ENCODE results near the gene DSN1. TPM values are rescaled to one million over a fixed set of nuclear protein-coding genes. Genes with fewer than 3 reads are reported as not detected.

Gene DSN1, protein sequence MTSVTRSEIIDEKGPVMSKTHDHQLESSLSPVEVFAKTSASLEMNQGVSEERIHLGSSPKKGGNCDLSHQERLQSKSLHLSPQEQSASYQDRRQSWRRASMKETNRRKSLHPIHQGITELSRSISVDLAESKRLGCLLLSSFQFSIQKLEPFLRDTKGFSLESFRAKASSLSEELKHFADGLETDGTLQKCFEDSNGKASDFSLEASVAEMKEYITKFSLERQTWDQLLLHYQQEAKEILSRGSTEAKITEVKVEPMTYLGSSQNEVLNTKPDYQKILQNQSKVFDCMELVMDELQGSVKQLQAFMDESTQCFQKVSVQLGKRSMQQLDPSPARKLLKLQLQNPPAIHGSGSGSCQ
- total RNA-seq (2021; ENCODE audit: unreplicated experiment) = 27.2 TPM
- polyA plus RNA-seq (2012; ENCODE audit: insufficient read length) = 13.2 TPM
- percentile 76 among the genes with signal in this experiment for Bru-seq, nascent RNA
- percentile 88 among the genes with signal in this experiment for BruChase-seq, experiment 1, labeled RNA remaining after a 2-hour chase
- BruChase-seq, experiment 2, labeled RNA remaining after a 6-hour chase = percentile 88 among the genes with signal in this experiment
- long read RNA-seq, transcript DSN1-201 (10 exons, 1,915 nt) = minor isoform, 7 of 104 reads
- long read RNA-seq, transcript DSN1-207 (10 exons, 2,129 nt) = minor isoform, 10 of 104 reads
- long read RNA-seq, transcript DSN1-204 (11 exons, 2,441 nt) = minor isoform, 7 of 104 reads
- long read RNA-seq, transcript DSN1-203 (11 exons, 2,233 nt) = major isoform, 44 of 104 reads
- long read RNA-seq, partial matches to known transcripts = 3 of 104 reads
- long read RNA-seq, other reads (novel, unspliced or antisense) = 31 of 104 reads

DNA sequence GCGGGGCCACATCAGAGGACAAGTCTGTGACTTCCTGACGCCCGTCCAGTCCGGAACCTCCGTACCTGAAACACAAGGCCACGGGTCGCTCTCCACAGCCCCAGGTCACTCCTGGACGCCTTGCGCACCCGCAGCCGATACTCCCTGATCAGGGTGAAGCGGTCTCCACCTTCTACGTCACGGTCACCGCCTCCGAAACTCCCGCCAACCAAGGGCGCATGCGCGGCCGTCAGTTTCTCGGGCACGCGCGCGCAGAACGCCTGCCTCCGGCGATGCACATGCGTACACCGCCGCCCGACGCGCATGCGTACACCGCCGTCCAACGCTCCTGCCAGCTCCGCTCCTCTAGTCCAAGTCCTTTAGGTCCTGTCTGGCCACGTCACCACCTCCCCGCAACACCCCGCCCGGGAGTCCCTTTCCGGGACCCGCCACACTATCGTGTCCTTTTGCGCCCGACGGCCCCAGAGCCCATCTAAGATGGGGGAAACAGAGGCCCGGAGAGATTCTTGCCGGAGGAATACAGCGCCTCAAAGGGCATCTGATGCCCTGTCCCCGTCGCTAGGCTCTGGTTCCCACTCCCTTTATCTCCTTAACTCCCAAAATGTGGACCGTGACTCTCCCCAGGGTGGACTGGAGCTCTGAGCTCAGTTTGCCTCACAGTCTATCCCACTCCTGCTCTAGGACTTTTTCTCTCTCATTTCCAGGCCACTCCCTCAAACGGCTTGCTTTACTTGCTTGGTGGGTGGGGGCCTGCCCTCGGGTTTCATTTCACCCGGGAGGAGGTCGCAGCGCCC is at the start of gene DSN1:
DSN1 (minus strand) TSS at position 167 of the 794 bp plus-strand sequence. CDS start 2,305 bp downstream, outside the sequence.
- no TSS peak for BruUV-seq (replicated peaks)
- H3K27me3 ChIP-seq (ENCODE audit: control insufficient read depth, insufficient read depth, low read length) = no peaks in the 10 kb centered on the region
- H3K36me3 ChIP-seq (ENCODE audit: control insufficient read depth, insufficient read depth, low read length) = no peaks in the 10 kb centered on the region
- peak within 1 kb of the TSS; percentile 92 for H3K27ac ChIP-seq (ENCODE audit: low read length)
- ChIA-PET CTCF (interaction anchor here (0.5 to 0.7 kb wide), 3 partner anchors 63 to 311 kb away, joined by 3 to 4 read pairs (median 3); no protein-coding TSS in a partner anchor), POLR2A (interaction anchor here (0.5 to 0.6 kb wide), 3 partner anchors 34 to 155 kb away, joined by 3 to 17 read pairs (median 7); no protein-coding TSS in a partner anchor)
- TF ChIP-seq SIN3A (IDR thresholded peaks at IDR 0.05; ENCODE audit: borderline replicate concordance, insufficient read depth, low read depth, low read length) (peak; percentile 98), POLR2AphosphoS5 (IDR thresholded peaks at IDR 0.05; ENCODE audit: low read depth, low read length) (peak; percentile 83), REST (IDR thresholded peaks at IDR 0.05; ENCODE audit: insufficient read depth in 1 of 2, low read depth in 2 of 2, low read length in 1 of 2) (no peak), TCF7L2 (IDR thresholded peaks at IDR 0.05; ENCODE audit: low read depth, low read length) (0 out of 2 replicates have a peak, but pooled peaks have one; percentile 13)
- TF ChIP-seq, protein P1, sequence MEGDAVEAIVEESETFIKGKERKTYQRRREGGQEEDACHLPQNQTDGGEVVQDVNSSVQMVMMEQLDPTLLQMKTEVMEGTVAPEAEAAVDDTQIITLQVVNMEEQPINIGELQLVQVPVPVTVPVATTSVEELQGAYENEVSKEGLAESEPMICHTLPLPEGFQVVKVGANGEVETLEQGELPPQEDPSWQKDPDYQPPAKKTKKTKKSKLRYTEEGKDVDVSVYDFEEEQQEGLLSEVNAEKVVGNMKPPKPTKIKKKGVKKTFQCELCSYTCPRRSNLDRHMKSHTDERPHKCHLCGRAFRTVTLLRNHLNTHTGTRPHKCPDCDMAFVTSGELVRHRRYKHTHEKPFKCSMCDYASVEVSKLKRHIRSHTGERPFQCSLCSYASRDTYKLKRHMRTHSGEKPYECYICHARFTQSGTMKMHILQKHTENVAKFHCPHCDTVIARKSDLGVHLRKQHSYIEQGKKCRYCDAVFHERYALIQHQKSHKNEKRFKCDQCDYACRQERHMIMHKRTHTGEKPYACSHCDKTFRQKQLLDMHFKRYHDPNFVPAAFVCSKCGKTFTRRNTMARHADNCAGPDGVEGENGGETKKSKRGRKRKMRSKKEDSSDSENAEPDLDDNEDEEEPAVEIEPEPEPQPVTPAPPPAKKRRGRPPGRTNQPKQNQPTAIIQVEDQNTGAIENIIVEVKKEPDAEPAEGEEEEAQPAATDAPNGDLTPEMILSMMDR (IDR thresholded peaks at IDR 0.05) = no peak
- intact Hi-C loops (cut with micrococcal nuclease; ENCODE audit: unreplicated experiment) = no loop called here
- peak within 1 kb of the TSS; percentile 77 to 82 for H3K4me3 ChIP-seq (ENCODE audit: low read depth in 2 of 2, low read length in 2 of 2)
- H3K4me1 ChIP-seq (ENCODE audit: control insufficient read depth, insufficient read depth, low read length) = peaks cover 12% of the 10 kb centered on the region; the same call in 1 of the 2 replicates
- in situ Hi-C loops (cut with HindIII; ENCODE audit: low pct_unique_long_range_greater_than_20kb, low sequenced_read_pairs) = no loop called here
- ATAC-seq = peak; percentile 94
- DNase-seq (ENCODE audit: low read depth, low spot score) = peak; percentile 89
- H3K9me3 ChIP-seq (ENCODE audit: control insufficient read depth, insufficient read depth, low read depth, low read length) = no peaks in the 10 kb centered on the region

DNA sequence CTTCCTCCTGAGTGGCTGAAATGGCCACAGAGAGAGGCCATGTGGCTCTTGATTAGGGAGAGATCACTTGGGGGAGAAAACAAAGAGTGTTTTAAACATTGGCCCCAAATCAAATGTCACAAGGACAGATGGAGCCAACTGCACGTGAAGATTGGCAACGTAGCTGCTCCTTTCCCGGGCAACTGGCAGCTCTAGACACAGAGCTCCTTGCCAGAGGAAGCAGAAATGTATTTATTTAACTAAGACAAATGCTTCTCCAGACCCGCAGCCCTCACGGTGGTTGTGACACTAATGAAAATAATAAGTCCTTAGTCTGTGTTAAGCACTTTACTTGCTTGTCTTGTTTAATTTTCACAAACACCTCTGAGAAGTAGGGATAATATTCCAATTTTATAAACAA is 49.6 kb upstream of the DSN1 start:
- Histone ChIP-seq H3K27ac (ENCODE audit: low read length) (no peak overlapping the region), H3K27me3 (ENCODE audit: control insufficient read depth, insufficient read depth, low read length) (no peaks in the 10 kb centered on the region), H3K9me3 (ENCODE audit: control insufficient read depth, insufficient read depth, low read depth, low read length) (no peaks in the 10 kb centered on the region), H3K4me1 (ENCODE audit: control insufficient read depth, insufficient read depth, low read length) (no peaks in the 10 kb centered on the region), H3K36me3 (ENCODE audit: control insufficient read depth, insufficient read depth, low read length) (no peaks in the 10 kb centered on the region; the same call in 1 of the 2 replicates), H3K4me3 (ENCODE audit: low read depth in 2 of 2, low read length in 2 of 2) (no peak overlapping the region)
- TF ChIP-seq SIN3A (IDR thresholded peaks at IDR 0.05; ENCODE audit: borderline replicate concordance, insufficient read depth, low read depth, low read length) (no peak), TCF7L2 (IDR thresholded peaks at IDR 0.05; ENCODE audit: low read depth, low read length) (no peak)
- in situ Hi-C loops (cut with HindIII; ENCODE audit: low pct_unique_long_range_greater_than_20kb, low sequenced_read_pairs) = no loop called here
- DNase-seq (ENCODE audit: low read depth, low spot score) = no peak
- BruUV-seq (replicated peaks) = no TSS peak
- CTCF ChIA-PET = interaction anchor here (0.6 kb wide), 1 partner anchor 1499 kb away, joined by 3 read pairs; no protein-coding TSS in a partner anchor
- intact Hi-C loops (cut with micrococcal nuclease; ENCODE audit: unreplicated experiment) = no loop called here
- ATAC-seq = no peak
- POLR2A ChIA-PET = no interaction called here

Measured in Panc1 (cell line).